ENCODE measurements around the gene CEP41. TPM values are rescaled to one million over a fixed set of nuclear protein-coding genes. Genes with fewer than 3 reads are reported as not detected.
A peak's percentile ranks its signal among the peaks of the same experiment; 100 is the strongest.

The CEP41 gene
- polyA plus RNA-seq, 6 donors from 2014 or later, result 6.2 to 20.7 (median 10.3) TPM

DNA sequence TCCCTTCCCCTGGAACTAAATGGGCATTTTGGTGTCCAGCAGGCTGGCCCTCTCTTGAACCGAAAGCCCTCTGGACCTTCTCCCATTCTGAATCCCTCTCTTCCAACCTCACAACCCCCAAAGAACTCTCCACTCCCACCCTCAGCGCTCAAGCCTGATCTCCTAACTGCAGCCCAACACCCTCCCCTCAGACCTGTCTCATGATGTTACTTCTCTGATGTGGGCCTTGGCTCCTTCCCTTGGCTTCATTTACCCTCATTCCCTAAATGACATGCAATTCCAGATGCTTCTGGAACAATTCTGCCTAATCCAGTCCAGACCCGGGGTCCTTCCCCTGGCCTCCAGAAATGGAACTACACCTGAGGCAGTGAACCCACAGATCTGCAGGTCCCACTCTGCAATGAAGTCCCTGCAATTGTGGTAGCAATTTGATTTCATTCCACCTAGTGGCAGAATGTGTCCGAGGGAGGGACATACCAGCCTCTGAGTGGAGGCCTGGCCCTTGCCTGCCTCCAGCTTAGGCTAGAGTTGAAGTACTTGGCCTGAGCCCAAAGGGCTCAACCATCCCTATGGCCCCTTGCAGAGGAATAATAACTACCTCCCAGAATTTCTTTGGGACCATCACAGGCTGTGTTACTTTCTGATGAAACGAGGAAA, 4.1 kb upstream of the CEP41 start:
- Mint-ChIP-seq H3K36me3 (peaks cover 6 to 8% of the 10 kb centered on the region in 2 donors), H3K9me3 (peaks cover 2 to 13% (median 7%) of the 10 kb centered on the region in 7 donors), H3K4me3 (peak overlapping the region in 2 of 8 donors; percentile 13 to 31), H3K4me1 (peaks cover 9 to 13% (median 9%) of the 10 kb centered on the region in 3 donors), H3K27me3 (peaks cover 5 to 21% (median 12%) of the 10 kb centered on the region in 3 donors), H3K27ac (no peak overlapping the region)
- ATAC-seq (ENCODE audit: low read depth in 2 of 2) (no peak), DNase-seq (no peak)

DNA sequence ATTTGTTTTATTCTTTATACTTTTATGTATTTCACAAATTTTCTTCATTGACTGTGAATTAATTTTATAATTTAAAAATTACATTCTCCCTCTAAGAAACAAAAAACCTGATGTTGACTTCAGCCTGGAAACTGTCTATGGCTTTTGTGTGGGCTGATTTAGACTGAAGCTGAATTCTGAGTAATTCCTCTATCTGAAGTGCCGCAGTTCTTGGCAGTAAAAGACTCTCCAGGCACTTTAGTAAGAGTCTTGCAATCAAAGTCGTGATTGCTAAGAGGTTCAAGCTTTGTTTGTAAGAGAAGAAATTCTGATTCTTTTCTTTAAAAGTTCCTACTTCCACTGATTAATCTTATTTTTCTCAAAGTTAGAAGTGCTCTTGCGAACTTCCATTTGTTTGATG, 3.4 kb upstream of the CEP41 start:
- H3K4me3 Mint-ChIP-seq, result no peak overlapping the region
- H3K27ac Mint-ChIP-seq, result no peak overlapping the region
- H3K36me3 Mint-ChIP-seq, result peaks cover 6 to 8% of the 10 kb centered on the region in 2 donors
- ATAC-seq (ENCODE audit: low read depth in 2 of 2), result no peak
- peaks cover 2 to 13% (median 7%) of the 10 kb centered on the region in 7 donors for H3K9me3 Mint-ChIP-seq
- H3K27me3 Mint-ChIP-seq, result peaks cover 5 to 21% (median 12%) of the 10 kb centered on the region in 3 donors
- DNase-seq, result no peak
- peaks cover 9 to 13% (median 9%) of the 10 kb centered on the region in 3 donors for H3K4me1 Mint-ChIP-seq

DNA sequence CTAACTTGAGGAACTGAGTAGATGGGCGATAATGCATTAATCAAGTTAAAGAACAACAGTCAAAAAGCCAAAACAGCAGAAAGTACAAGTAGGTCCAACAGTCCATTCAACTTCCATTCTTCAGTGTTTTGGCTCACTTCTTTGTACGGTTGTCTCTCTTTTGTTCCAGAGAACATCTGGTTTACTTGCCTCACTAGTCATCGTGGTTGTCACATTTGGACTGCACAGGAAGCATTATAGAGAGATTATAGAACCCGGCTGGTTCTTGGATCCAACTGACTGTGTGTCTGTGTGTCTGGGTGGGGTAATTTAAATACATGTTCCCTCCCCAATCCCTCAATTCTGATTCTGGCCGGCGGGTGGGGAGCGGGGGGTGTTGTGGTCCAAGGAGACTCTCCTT, 1.8 kb upstream of the CEP41 start:
- peaks cover 9 to 13% (median 9%) of the 10 kb centered on the region in 3 donors for H3K4me1 Mint-ChIP-seq
- no peaks in the 10 kb centered on the region for H3K36me3 Mint-ChIP-seq
- no peak for DNase-seq
- peaks cover 5 to 10% (median 6%) of the 10 kb centered on the region in 3 donors for H3K27me3 Mint-ChIP-seq
- H3K9me3 Mint-ChIP-seq, result peaks cover 0 to 6% (median under 1%) of the 10 kb centered on the region in 7 donors
- H3K27ac Mint-ChIP-seq, result no peak overlapping the region
- no peak for ATAC-seq (ENCODE audit: low read depth in 2 of 2)
- peak overlapping the region in 2 of 8 donors; percentile 47 to 91 for H3K4me3 Mint-ChIP-seq

DNA sequence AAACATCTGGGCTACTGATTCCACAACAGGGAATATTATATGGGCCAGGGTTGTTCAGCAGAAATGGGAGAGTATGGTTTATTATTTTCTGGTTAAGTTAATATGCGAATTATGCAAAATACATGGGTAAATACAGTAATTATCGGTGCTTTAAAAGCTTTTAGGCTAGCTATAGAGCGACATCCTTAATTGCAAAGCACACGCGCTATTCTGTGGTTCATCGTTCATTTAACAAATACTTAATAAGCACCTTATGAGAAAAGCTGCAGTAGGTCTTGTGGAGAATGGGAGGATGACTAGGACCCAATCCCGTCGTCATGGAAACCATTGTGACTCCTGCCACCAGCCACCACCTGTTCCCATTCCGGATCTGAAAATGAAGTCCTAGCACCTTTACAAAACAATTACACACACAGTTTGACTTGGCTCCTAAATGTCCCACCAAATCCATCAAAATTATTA, 623 bp upstream of the CEP41 start:
- H3K4me3 Mint-ChIP-seq, result peak overlapping the region; percentile 91 to 100 (median 99)
- DNase-seq (no peak), ATAC-seq (ENCODE audit: low read depth in 2 of 2) (no peak)
- H3K27me3 Mint-ChIP-seq, result peaks cover 5 to 8% (median 6%) of the 10 kb centered on the region in 3 donors
- H3K9me3 Mint-ChIP-seq, result no peaks in the 10 kb centered on the region
- peaks cover 9 to 13% (median 9%) of the 10 kb centered on the region in 3 donors for H3K4me1 Mint-ChIP-seq
- peak overlapping the region in 4 of 6 donors; percentile 10 to 92 (median 24) for H3K27ac Mint-ChIP-seq
- no peaks in the 10 kb centered on the region for H3K36me3 Mint-ChIP-seq

DNA sequence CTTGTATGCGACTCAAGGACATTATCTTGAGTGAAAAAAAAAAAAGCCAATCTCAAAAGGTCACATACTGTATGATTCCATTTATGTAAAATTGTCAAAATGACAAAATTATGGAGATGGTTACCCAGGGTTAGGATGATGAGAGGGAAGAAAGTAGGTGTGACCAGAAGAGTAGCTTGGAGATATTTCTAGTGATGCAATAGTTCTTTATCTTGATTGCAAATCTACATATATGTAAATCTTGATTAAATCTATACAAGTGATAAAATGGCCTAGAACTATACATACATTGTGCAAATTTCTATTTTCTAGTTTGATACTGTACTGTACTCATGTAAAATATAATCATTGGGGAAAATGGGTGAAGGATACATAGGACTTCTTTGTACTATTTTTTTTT, 4.6 kb downstream of the CEP41 start:
- H3K4me1 Mint-ChIP-seq, result peaks cover 6 to 11% (median 9%) of the 10 kb centered on the region in 3 donors
- peak overlapping the region in 1 of 6 donors; percentile 34 for H3K27ac Mint-ChIP-seq
- peak overlapping the region in 1 of 8 donors; percentile 44 for H3K4me3 Mint-ChIP-seq

DNA sequence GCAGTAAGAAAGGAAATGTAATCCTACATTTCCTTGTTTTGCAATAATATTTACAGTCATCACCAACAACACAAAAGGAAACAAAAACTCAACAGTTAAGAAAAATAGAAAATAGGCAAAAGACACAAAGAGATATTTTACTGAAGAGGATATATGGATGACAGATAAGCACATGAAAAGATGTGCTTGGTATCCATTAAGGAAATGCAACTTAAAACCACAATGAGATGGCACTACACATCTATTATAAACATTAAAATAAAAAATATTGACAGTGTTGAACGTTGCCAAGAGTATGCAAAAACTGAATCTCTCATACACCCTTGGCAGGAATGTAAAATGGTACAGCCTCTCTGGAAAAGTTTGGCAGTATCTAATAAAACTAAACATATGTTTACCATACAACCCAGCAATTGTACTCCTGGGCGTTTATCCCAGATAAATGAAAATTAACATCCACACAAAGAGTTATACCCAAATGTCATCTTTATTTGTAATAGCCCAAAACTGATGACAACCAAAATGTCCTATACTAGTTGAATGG, 5.4 kb downstream of the CEP41 start:
- Mint-ChIP-seq H3K4me1 (peaks cover 1 to 2% (median 2%) of the 10 kb centered on the region in 3 donors), H3K27me3 (no peaks in the 10 kb centered on the region), H3K4me3 (no peak overlapping the region), H3K9me3 (no peaks in the 10 kb centered on the region), H3K36me3 (no peaks in the 10 kb centered on the region), H3K27ac (no peak overlapping the region)
- ATAC-seq (ENCODE audit: low read depth in 2 of 2) (no peak), DNase-seq (no peak)

More for the DNA sequence above, 4.6 kb downstream of the CEP41 start:
- ATAC-seq (ENCODE audit: low read depth in 2 of 2), result no peak
- no peaks in the 10 kb centered on the region for H3K27me3 Mint-ChIP-seq
- DNase-seq, result no peak
- H3K9me3 Mint-ChIP-seq, result no peaks in the 10 kb centered on the region
- H3K36me3 Mint-ChIP-seq, result no peaks in the 10 kb centered on the region

DNA sequence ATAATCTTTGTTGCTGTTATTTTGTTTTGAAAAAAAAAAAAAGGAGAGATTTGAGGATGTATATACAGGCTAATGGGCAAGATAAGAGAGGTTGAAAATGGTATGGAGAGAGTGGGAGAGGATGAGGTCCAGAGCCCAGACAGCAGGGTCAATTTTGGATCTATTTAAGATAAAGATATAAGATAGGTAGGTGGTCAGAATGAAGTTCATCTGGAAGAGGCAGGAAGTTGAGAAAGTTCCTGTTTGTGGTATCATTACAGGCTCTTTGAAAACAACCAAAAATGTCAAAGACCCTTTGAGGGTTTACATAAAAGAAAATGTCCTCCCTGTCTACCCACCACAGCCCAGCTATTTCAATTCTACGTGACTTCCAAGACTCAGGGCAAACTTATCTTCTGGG, 7.5 kb downstream of the CEP41 start:
- no peak for ATAC-seq (ENCODE audit: low read depth in 2 of 2)

DNA sequence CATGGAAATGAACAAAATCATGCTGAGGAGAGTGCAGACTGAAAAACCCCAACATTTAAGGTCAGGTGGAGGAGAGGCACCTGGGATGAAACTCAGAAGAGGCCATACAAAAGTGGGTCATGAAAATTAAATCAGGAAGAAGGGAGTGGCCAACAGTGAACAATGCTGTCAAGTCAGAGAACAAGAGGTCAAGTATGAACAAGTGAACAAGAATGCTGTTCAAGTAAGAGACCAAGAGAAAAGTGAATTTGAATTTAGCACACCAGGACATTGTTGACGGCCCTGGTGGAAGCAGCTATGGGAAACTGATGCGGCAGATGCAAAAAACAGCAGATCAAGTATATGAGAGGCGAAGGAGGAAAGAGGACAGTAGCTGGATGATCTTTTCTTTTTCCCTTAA, 7.9 kb downstream of the CEP41 start:
- no peak for ATAC-seq (ENCODE audit: low read depth in 2 of 2)
- no peak overlapping the region for H3K27ac Mint-ChIP-seq

More for the DNA sequence above, 7.5 kb downstream of the CEP41 start:
- DNase-seq, result no peak
- Mint-ChIP-seq H3K36me3 (no peaks in the 10 kb centered on the region), H3K4me1 (no peaks in the 10 kb centered on the region), H3K27me3 (no peaks in the 10 kb centered on the region), H3K4me3 (no peak overlapping the region), H3K9me3 (no peaks in the 10 kb centered on the region), H3K27ac (no peak overlapping the region)

DNA sequence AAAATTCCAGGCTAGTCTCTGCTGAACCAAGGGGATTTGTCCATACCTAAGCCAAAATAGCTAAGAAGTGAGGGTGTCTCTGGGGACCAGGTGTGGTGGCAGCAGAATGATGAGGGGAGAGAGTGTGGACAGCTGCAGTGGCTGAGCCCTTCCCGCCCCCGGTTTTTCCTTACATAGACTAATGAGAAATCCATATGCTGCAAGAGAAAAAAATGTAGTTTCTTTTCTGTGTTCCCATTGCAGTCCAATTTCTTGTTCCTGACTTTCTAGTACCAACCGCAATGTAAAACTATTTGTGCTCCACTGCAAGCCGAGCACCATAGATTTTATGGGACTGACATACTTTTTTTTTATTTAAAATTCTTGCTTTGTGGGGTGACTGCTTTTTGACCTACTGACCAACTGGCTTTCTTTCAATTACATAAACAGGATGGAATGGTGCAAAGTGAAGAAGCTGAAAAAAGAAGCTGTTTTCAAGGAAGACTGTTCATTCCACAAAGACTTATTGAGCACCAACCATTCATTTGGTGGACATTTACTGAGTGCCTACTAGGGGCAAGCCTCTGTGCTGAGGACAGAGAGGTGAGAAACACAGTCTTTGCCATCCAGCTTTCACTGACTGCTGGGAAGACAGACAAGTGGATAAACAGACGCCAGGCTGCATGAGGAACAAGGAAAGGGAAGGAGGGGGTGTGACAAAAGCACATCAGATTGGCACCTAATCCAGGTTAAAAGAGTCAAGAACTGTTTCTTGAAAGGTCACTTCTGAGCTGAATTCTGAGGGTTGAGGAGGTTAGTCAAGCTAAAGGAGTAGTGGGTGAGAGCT, 9.8 kb downstream of the CEP41 start:
- H3K27me3 Mint-ChIP-seq, result no peaks in the 10 kb centered on the region
- no peaks in the 10 kb centered on the region for H3K9me3 Mint-ChIP-seq
- H3K27ac Mint-ChIP-seq, result no peak overlapping the region
- H3K4me1 Mint-ChIP-seq, result no peaks in the 10 kb centered on the region
- ATAC-seq (ENCODE audit: low read depth in 2 of 2) (no peak), DNase-seq (no peak)
- H3K4me3 Mint-ChIP-seq, result no peak overlapping the region
- peaks cover 0 to 4% of the 10 kb centered on the region in 2 donors for H3K36me3 Mint-ChIP-seq

More for the DNA sequence above, 7.9 kb downstream of the CEP41 start:
- no peak overlapping the region for H3K4me3 Mint-ChIP-seq
- no peaks in the 10 kb centered on the region for H3K27me3 Mint-ChIP-seq
- no peaks in the 10 kb centered on the region for H3K4me1 Mint-ChIP-seq
- no peak for DNase-seq
- H3K36me3 Mint-ChIP-seq, result no peaks in the 10 kb centered on the region
- H3K9me3 Mint-ChIP-seq, result no peaks in the 10 kb centered on the region

DNA sequence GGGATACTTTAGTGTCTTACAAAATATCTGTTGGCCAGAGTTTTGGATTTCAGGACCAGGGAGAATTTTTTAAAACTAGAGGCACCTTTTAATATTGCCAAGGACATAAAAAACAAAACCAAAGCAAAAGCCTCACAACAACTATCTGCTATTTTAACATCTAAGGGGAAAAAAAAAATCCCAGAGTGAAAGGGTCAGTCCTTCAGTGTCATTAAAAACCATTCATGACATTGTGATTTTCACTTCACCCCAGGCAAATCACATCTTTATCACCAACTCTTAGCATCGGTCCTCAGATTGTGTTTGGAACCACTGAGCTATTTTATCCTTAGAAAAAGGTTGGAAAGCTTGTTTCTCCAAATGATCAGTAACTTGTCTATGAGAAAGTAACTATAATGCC, 10.7 kb downstream of the CEP41 start:
- H3K4me3 Mint-ChIP-seq, result no peak overlapping the region
- peaks cover 0 to 4% of the 10 kb centered on the region in 2 donors for H3K36me3 Mint-ChIP-seq
- H3K27ac Mint-ChIP-seq, result no peak overlapping the region
- H3K9me3 Mint-ChIP-seq, result no peaks in the 10 kb centered on the region
- H3K27me3 Mint-ChIP-seq, result no peaks in the 10 kb centered on the region
- no peak for ATAC-seq (ENCODE audit: low read depth in 2 of 2)
- DNase-seq, result no peak
- no peaks in the 10 kb centered on the region for H3K4me1 Mint-ChIP-seq

DNA sequence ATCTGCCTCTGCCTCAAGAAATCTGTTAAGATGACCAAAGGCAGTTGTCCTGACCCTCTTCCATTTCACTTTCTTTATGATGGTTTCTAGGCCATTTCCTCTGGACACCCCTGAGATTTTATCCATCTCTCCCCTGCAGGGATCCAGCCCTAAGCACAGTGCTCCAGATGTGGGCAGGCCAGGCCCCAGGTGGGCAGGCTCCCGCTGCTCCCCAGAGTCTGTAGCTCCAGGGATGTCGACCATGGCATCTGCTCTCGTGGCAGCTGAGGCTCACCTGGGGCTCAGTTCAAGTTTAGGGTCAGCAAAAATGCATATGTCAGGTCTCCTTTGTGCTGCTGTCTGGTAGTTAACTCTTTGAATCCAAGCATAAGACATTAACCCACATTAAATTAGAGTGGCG, 11.8 kb downstream of the CEP41 start:
- ATAC-seq (ENCODE audit: low read depth in 2 of 2) (no peak), DNase-seq (no peak)
- no peak overlapping the region for H3K4me3 Mint-ChIP-seq
- H3K27ac Mint-ChIP-seq, result peak overlapping the region in 1 of 6 donors; percentile 73
- no peaks in the 10 kb centered on the region for H3K27me3 Mint-ChIP-seq
- H3K9me3 Mint-ChIP-seq, result no peaks in the 10 kb centered on the region
- peaks cover 0 to 4% of the 10 kb centered on the region in 2 donors for H3K36me3 Mint-ChIP-seq
- no peaks in the 10 kb centered on the region for H3K4me1 Mint-ChIP-seq

DNA sequence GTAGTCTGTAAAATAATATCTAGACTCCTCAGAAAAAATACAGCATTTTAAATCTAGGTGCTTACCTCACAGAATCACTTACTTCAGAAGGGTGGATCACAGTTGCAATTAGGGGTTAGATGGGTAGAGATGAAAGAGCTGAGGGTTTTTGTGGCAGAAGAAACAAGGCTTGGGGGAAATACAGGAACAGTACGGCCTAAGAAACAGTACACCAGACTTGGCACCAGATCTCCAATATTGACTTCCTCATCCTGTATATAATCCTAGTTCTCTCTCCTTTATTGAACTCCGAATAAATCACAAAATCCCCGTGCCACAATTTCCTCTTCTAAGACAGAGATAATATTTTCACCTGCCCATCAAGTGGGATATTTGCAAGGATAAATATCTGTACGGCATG, 14.3 kb downstream of the CEP41 start:
- H3K27ac Mint-ChIP-seq, result no peak overlapping the region
- no peaks in the 10 kb centered on the region for H3K4me1 Mint-ChIP-seq
- no peaks in the 10 kb centered on the region for H3K27me3 Mint-ChIP-seq
- peaks cover 0 to 5% of the 10 kb centered on the region in 2 donors for H3K36me3 Mint-ChIP-seq
- ATAC-seq (ENCODE audit: low read depth in 2 of 2) (no peak), DNase-seq (no peak)
- no peaks in the 10 kb centered on the region for H3K9me3 Mint-ChIP-seq
- no peak overlapping the region for H3K4me3 Mint-ChIP-seq

DNA sequence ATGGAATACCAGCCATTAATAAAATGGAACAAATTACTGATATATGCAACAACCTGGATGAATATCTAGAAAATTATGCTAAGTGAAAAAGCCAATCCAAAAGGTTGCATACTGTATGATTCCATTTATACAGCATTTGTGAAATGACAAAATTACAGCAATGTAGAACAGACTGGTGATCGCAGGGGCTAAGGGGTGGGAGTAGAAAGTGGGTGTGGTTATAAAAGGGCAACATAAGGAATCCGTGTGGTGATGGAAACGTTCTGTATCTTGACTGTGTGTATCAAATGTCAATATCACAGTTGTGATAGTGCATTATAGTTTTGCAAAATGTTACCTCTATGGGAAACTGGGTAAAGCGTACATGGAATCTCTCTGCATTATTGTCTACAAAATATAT, 15.0 kb downstream of the CEP41 start:
- H3K36me3 Mint-ChIP-seq, result peaks cover 0 to 10% of the 10 kb centered on the region in 2 donors
- no peak for ATAC-seq (ENCODE audit: low read depth in 2 of 2)
- no peak overlapping the region for H3K27ac Mint-ChIP-seq
- no peak overlapping the region for H3K4me3 Mint-ChIP-seq
- no peaks in the 10 kb centered on the region for H3K4me1 Mint-ChIP-seq
- no peaks in the 10 kb centered on the region for H3K27me3 Mint-ChIP-seq
- no peaks in the 10 kb centered on the region for H3K9me3 Mint-ChIP-seq
- DNase-seq, result no peak

Measured in naive B cell (primary cell).